ENCODE measurements around the gene HORMAD1.

Gene HORMAD1

GRCh38 chr1:150696995-150697927, 23.4 kb downstream of the HORMAD1 start, which contains the start of gene GOLPH3L (continued):
- TF ChIP-seq, protein P1, sequence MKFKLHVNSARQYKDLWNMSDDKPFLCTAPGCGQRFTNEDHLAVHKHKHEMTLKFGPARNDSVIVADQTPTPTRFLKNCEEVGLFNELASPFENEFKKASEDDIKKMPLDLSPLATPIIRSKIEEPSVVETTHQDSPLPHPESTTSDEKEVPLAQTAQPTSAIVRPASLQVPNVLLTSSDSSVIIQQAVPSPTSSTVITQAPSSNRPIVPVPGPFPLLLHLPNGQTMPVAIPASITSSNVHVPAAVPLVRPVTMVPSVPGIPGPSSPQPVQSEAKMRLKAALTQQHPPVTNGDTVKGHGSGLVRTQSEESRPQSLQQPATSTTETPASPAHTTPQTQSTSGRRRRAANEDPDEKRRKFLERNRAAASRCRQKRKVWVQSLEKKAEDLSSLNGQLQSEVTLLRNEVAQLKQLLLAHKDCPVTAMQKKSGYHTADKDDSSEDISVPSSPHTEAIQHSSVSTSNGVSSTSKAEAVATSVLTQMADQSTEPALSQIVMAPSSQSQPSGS (tag by site-specific recombination; IDR thresholded peaks at IDR 0.05; ENCODE audit: low read depth) = no peak
- TF ChIP-seq KLF9 (tag by site-specific recombination; IDR thresholded peaks at IDR 0.05; ENCODE audit: low read depth) (no peak), ZNF292 (tag by site-specific recombination; IDR thresholded peaks at IDR 0.05; ENCODE audit: borderline replicate concordance, low read depth) (no peak), ZBTB21 (tag by site-specific recombination; IDR thresholded peaks at IDR 0.05) (no peak; the same call in 1 of the 2 replicates), ZNF341 (tag by site-specific recombination; IDR thresholded peaks at IDR 0.05; ENCODE audit: low read depth) (peak; percentile 75), SCRT2 (tag by site-specific recombination; IDR thresholded peaks at IDR 0.05) (peak; percentile 50; the same call in 1 of the 2 replicates), MZF1 (tag by site-specific recombination; IDR thresholded peaks at IDR 0.05; ENCODE audit: borderline replicate concordance) (peak; percentile 13; the same call in 1 of the 2 replicates), ZSCAN4 (tag by site-specific recombination; IDR thresholded peaks at IDR 0.05) (no peak), HOXA7 (CRISPR knock-in tag; IDR thresholded peaks at IDR 0.05; ENCODE audit: borderline replicate concordance) (no peak), ZBTB8A (tag by site-specific recombination; IDR thresholded peaks at IDR 0.05) (no peak), ZNF266 (tag by site-specific recombination; IDR thresholded peaks at IDR 0.05; ENCODE audit: low read depth) (no peak), KLF16 (tag by site-specific recombination; IDR thresholded peaks at IDR 0.05) (peak; percentile 33; the same call in 1 of the 2 replicates), ZNF214 (tag by site-specific recombination; IDR thresholded peaks at IDR 0.05; ENCODE audit: borderline replicate concordance) (no peak), ZNF776 (tag by site-specific recombination; IDR thresholded peaks at IDR 0.05; ENCODE audit: borderline replicate concordance) (no peak), ZNF223 (tag by site-specific recombination; IDR thresholded peaks at IDR 0.05) (no peak), ZFHX2 (tag by site-specific recombination; conservative IDR thresholded peaks at IDR 0.05) (no peak; the same call in 1 of the 2 replicates), ZNF174 (tag by site-specific recombination; IDR thresholded peaks at IDR 0.05) (no peak), SP7 (tag by site-specific recombination; IDR thresholded peaks at IDR 0.05) (0 out of 2 replicates have a peak, but pooled peaks have one; percentile 36), ZNF777 (tag by site-specific recombination; IDR thresholded peaks at IDR 0.05; ENCODE audit: borderline replicate concordance) (no peak), ZNF16 (tag by site-specific recombination; IDR thresholded peaks at IDR 0.05; ENCODE audit: low read depth) (no peak), ZNF37A (tag by site-specific recombination; IDR thresholded peaks at IDR 0.05) (no peak), GLIS2 (tag by site-specific recombination; IDR thresholded peaks at IDR 0.05) (no peak), ZNF560 (tag by site-specific recombination; IDR thresholded peaks at IDR 0.05; ENCODE audit: borderline replicate concordance) (no peak), ZNF398 (tag by site-specific recombination; IDR thresholded peaks at IDR 0.05) (no peak), HOXC10 (CRISPR knock-in tag; IDR thresholded peaks at IDR 0.05) (no peak), GLIS1 (tag by site-specific recombination; IDR thresholded peaks at IDR 0.05) (no peak), ZNF544 (tag by site-specific recombination; IDR thresholded peaks at IDR 0.05) (no peak), MEIS1 (CRISPR knock-in tag; IDR thresholded peaks at IDR 0.05; ENCODE audit: borderline replicate concordance) (no peak), ZNF530 (tag by site-specific recombination; IDR thresholded peaks at IDR 0.05; ENCODE audit: low read depth) (no peak)
- TF ChIP-seq, protein P2, sequence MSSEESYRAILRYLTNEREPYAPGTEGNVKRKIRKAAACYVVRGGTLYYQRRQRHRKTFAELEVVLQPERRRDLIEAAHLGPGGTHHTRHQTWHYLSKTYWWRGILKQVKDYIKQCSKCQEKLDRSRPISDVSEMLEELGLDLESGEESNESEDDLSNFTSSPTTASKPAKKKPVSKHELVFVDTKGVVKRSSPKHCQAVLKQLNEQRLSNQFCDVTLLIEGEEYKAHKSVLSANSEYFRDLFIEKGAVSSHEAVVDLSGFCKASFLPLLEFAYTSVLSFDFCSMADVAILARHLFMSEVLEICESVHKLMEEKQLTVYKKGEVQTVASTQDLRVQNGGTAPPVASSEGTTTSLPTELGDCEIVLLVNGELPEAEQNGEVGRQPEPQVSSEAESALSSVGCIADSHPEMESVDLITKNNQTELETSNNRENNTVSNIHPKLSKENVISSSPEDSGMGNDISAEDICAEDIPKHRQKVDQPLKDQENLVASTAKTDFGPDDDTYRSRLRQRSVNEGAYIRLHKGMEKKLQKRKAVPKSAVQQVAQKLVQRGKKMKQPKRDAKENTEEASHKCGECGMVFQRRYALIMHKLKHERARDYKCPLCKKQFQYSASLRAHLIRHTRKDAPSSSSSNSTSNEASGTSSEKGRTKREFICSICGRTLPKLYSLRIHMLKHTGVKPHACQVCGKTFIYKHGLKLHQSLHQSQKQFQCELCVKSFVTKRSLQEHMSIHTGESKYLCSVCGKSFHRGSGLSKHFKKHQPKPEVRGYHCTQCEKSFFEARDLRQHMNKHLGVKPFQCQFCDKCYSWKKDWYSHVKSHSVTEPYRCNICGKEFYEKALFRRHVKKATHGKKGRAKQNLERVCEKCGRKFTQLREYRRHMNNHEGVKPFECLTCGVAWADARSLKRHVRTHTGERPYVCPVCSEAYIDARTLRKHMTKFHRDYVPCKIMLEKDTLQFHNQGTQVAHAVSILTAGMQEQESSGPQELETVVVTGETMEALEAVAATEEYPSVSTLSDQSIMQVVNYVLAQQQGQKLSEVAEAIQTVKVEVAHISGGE (tag by site-specific recombination; conservative IDR thresholded peaks at IDR 0.05; ENCODE audit: low read depth) = no peak
- TF ChIP-seq, protein P3, sequence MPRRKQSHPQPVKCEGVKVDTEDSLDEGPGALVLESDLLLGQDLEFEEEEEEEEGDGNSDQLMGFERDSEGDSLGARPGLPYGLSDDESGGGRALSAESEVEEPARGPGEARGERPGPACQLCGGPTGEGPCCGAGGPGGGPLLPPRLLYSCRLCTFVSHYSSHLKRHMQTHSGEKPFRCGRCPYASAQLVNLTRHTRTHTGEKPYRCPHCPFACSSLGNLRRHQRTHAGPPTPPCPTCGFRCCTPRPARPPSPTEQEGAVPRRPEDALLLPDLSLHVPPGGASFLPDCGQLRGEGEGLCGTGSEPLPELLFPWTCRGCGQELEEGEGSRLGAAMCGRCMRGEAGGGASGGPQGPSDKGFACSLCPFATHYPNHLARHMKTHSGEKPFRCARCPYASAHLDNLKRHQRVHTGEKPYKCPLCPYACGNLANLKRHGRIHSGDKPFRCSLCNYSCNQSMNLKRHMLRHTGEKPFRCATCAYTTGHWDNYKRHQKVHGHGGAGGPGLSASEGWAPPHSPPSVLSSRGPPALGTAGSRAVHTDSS (tag by site-specific recombination; IDR thresholded peaks at IDR 0.05) = peak; percentile 41; the same call in 1 of the 2 replicates

All from HEK293 (cell line).